Measurements from ENCODE around the gene NPLOC4.

DNA sequence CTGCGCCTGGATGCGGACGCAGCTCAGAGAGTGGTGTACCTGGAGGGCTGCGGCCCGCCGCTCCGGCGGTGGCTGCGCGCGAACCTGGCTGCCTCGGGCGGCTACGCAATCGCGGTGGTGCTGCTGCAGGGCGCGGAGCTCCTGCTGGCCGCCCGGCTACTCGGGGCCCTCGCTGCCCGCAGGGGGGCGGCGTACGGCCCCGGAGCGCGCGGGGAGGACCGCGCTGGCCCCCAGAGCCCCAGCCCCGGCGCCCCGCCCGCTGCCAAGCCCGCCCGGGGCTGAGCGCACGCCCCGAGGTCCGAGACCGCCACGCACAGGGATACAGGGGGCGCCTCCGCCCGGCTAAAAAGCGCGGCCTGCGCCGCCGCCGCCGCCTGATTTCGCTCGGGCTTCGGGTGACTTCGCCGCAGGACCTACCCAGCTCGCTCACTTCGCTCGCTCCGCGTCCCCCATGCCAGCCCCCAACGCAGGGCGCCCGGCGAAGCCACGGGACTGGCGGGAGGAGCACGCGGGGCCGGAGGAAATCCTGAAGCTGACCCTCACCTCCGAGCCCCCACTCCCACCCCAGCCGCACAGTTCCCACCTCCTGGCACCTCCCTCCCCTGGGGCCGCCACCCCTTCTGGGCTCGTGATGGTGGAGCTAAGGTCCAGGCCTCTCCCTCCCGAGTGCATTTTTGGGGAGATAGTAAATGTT lies 11.2 kb upstream of the NPLOC4 start:
- TF ChIP-seq, protein P1, sequence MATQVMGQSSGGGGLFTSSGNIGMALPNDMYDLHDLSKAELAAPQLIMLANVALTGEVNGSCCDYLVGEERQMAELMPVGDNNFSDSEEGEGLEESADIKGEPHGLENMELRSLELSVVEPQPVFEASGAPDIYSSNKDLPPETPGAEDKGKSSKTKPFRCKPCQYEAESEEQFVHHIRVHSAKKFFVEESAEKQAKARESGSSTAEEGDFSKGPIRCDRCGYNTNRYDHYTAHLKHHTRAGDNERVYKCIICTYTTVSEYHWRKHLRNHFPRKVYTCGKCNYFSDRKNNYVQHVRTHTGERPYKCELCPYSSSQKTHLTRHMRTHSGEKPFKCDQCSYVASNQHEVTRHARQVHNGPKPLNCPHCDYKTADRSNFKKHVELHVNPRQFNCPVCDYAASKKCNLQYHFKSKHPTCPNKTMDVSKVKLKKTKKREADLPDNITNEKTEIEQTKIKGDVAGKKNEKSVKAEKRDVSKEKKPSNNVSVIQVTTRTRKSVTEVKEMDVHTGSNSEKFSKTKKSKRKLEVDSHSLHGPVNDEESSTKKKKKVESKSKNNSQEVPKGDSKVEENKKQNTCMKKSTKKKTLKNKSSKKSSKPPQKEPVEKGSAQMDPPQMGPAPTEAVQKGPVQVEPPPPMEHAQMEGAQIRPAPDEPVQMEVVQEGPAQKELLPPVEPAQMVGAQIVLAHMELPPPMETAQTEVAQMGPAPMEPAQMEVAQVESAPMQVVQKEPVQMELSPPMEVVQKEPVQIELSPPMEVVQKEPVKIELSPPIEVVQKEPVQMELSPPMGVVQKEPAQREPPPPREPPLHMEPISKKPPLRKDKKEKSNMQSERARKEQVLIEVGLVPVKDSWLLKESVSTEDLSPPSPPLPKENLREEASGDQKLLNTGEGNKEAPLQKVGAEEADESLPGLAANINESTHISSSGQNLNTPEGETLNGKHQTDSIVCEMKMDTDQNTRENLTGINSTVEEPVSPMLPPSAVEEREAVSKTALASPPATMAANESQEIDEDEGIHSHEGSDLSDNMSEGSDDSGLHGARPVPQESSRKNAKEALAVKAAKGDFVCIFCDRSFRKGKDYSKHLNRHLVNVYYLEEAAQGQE (tag by site-specific recombination; IDR thresholded peaks at IDR 0.05): no peak
- TF ChIP-seq, protein P2, sequence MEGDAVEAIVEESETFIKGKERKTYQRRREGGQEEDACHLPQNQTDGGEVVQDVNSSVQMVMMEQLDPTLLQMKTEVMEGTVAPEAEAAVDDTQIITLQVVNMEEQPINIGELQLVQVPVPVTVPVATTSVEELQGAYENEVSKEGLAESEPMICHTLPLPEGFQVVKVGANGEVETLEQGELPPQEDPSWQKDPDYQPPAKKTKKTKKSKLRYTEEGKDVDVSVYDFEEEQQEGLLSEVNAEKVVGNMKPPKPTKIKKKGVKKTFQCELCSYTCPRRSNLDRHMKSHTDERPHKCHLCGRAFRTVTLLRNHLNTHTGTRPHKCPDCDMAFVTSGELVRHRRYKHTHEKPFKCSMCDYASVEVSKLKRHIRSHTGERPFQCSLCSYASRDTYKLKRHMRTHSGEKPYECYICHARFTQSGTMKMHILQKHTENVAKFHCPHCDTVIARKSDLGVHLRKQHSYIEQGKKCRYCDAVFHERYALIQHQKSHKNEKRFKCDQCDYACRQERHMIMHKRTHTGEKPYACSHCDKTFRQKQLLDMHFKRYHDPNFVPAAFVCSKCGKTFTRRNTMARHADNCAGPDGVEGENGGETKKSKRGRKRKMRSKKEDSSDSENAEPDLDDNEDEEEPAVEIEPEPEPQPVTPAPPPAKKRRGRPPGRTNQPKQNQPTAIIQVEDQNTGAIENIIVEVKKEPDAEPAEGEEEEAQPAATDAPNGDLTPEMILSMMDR (tag by site-specific recombination; IDR thresholded peaks at IDR 0.05): no peak
- TF ChIP-seq ZNF707 (tag by site-specific recombination; IDR thresholded peaks at IDR 0.05): no peak
- no peak for TF ChIP-seq ZNF791 (tag by site-specific recombination; IDR thresholded peaks at IDR 0.05)
- TF ChIP-seq, protein P3, sequence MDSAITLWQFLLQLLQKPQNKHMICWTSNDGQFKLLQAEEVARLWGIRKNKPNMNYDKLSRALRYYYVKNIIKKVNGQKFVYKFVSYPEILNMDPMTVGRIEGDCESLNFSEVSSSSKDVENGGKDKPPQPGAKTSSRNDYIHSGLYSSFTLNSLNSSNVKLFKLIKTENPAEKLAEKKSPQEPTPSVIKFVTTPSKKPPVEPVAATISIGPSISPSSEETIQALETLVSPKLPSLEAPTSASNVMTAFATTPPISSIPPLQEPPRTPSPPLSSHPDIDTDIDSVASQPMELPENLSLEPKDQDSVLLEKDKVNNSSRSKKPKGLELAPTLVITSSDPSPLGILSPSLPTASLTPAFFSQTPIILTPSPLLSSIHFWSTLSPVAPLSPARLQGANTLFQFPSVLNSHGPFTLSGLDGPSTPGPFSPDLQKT (IDR thresholded peaks at IDR 0.05; ENCODE audit: borderline replicate concordance, low read depth, low read length): no peak
- TF ChIP-seq ZNF138 (tag by site-specific recombination; IDR thresholded peaks at IDR 0.05; ENCODE audit: borderline replicate concordance): no peak
- no peak for TF ChIP-seq ZNF530 (tag by site-specific recombination; IDR thresholded peaks at IDR 0.05; ENCODE audit: low read depth)
- TF ChIP-seq ZNF501 (tag by site-specific recombination; IDR thresholded peaks at IDR 0.05): no peak
- TF ChIP-seq, protein P4, sequence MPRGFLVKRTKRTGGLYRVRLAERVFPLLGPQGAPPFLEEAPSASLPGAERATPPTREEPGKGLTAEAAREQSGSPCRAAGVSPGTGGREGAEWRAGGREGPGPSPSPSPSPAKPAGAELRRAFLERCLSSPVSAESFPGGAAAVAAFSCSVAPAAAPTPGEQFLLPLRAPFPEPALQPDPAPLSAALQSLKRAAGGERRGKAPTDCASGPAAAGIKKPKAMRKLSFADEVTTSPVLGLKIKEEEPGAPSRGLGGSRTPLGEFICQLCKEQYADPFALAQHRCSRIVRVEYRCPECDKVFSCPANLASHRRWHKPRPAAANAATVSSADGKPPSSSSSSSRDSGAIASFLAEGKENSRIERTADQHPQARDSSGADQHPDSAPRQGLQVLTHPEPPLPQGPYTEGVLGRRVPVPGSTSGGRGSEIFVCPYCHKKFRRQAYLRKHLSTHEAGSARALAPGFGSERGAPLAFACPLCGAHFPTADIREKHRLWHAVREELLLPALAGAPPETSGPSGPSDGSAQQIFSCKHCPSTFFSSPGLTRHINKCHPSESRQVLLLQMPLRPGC (tag by site-specific recombination; IDR thresholded peaks at IDR 0.05): no peak
- no peak for TF ChIP-seq TCF7L2 (IDR thresholded peaks at IDR 0.05; ENCODE audit: borderline replicate concordance, low read depth, low read length)
- TF ChIP-seq ZSCAN30 (tag by site-specific recombination; IDR thresholded peaks at IDR 0.05): no peak
- TF ChIP-seq, protein P5, sequence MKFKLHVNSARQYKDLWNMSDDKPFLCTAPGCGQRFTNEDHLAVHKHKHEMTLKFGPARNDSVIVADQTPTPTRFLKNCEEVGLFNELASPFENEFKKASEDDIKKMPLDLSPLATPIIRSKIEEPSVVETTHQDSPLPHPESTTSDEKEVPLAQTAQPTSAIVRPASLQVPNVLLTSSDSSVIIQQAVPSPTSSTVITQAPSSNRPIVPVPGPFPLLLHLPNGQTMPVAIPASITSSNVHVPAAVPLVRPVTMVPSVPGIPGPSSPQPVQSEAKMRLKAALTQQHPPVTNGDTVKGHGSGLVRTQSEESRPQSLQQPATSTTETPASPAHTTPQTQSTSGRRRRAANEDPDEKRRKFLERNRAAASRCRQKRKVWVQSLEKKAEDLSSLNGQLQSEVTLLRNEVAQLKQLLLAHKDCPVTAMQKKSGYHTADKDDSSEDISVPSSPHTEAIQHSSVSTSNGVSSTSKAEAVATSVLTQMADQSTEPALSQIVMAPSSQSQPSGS (tag by site-specific recombination; IDR thresholded peaks at IDR 0.05; ENCODE audit: low read depth): no peak

All from HEK293 (cell line).